SK-N-SH treated with all-trans-retinoic acid at 6 μM for 48 hours (cell line): ENCODE data around the gene DOCK2.

Source experiments
- GLIS3 ChIP-seq: fragments of 250-450 bp; sonication (Bioruptor Pico); IDR thresholded peaks from 2 replicates; pipeline ENCODE4 v1.5.0; 2020; ENCODE audit warnings: mild to moderate bottlenecking, moderate library complexity
- PATZ1 ChIP-seq: fragments of 250-450 bp; sonication (Bioruptor Pico); IDR thresholded peaks from 2 replicates; pipeline ENCODE4 v1.8.0; 2020; ENCODE audit warnings: mild to moderate bottlenecking, moderate library complexity, borderline replicate concordance
- POU6F1 ChIP-seq: fragments of 250-450 bp; sonication (Bioruptor Pico); IDR thresholded peaks from 2 replicates; pipeline ENCODE4 v1.8.0; 2021; ENCODE audit warnings: low read depth, mild to moderate bottlenecking, moderate library complexity, borderline replicate concordance
- RARB ChIP-seq: fragments of 250-450 bp; sonication (Bioruptor Pico); IDR thresholded peaks from 2 replicates; pipeline ENCODE4 v1.8.0; 2021; ENCODE audit warnings: mild to moderate bottlenecking, moderate library complexity
- TOX ChIP-seq: fragments of 250-450 bp; sonication (Bioruptor Pico); IDR thresholded peaks from 2 replicates; pipeline ENCODE4 v1.8.0; 2021; ENCODE audit warnings: mild to moderate bottlenecking, moderate library complexity, borderline replicate concordance
- ZFP3 ChIP-seq: fragments of 250-450 bp; sonication (Bioruptor Pico); IDR thresholded peaks from 2 replicates; pipeline ENCODE4 v1.5.0; 2020; ENCODE audit warnings: mild to moderate bottlenecking, moderate library complexity
- ZFP30 ChIP-seq: fragments of 450-650 bp; formaldehyde crosslinking; IDR thresholded peaks from 2 replicates; pipeline ENCODE4 v1.5.0; 2022; ENCODE audit warnings: mild to moderate bottlenecking, moderate library complexity
- ZNF70 ChIP-seq: fragments of 450-650 bp; formaldehyde crosslinking; IDR thresholded peaks from 2 replicates; pipeline ENCODE4 v1.5.0; 2020; ENCODE audit warnings: mild to moderate bottlenecking, moderate library complexity

- TF ChIP-seq ZFP3 (CRISPR knock-in tag) (no peak), POU6F1 (no peak), TOX (CRISPR knock-in tag) (no peak), GLIS3 (CRISPR knock-in tag) (no peak), ZFP30 (no peak), RARB (CRISPR knock-in tag) (no peak), PATZ1 (CRISPR knock-in tag) (no peak), ZNF70 (CRISPR knock-in tag) (no peak)
Measured at GRCh38 chr5:169696621-169697510, 59.8 kb downstream of the DOCK2 start.
